Measurements from ENCODE around the gene ADAP1.

DNA sequence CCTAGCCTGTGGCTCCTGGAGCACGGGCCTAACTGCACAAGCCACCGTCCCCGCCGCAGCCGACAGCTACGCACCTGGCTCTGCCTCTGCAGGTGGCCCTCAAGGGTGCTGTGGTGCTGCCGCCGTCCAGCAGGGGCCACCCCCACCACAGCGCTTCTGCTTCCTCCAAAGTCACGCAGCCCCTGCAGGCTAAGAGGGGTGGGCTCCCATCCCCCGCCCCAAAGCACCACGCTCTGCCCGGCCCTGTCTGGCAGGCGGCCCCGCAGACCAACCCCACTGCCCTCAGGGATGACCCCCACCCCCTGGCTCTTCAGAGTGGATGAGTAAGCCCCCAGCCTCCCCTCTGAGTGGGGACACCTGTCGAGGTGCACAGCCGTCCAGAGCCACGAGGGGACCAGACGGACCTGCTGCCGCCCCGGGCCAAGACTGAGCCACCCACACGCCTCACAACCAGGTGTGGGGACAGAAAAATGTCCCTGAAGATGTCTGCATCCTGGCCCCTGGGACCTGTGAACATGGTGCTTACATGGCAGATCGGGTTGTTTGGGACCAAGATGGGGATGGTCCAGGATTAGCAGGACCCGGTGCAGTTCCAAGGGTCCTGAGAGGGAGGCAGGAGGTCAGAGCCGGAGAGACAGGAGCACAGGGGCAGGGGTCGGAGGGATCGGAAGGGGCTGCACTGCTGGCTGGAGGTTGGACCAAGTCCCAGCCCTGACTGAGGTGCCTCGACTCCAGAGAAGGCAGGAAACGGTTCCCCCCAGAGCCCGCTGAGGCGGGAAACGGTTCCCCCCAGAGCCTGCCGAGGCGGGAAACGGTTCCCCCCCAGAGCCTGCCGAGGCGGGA, 9.0 kb upstream of the ADAP1 start:
- TF ChIP-seq, protein P1, sequence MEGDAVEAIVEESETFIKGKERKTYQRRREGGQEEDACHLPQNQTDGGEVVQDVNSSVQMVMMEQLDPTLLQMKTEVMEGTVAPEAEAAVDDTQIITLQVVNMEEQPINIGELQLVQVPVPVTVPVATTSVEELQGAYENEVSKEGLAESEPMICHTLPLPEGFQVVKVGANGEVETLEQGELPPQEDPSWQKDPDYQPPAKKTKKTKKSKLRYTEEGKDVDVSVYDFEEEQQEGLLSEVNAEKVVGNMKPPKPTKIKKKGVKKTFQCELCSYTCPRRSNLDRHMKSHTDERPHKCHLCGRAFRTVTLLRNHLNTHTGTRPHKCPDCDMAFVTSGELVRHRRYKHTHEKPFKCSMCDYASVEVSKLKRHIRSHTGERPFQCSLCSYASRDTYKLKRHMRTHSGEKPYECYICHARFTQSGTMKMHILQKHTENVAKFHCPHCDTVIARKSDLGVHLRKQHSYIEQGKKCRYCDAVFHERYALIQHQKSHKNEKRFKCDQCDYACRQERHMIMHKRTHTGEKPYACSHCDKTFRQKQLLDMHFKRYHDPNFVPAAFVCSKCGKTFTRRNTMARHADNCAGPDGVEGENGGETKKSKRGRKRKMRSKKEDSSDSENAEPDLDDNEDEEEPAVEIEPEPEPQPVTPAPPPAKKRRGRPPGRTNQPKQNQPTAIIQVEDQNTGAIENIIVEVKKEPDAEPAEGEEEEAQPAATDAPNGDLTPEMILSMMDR (IDR thresholded peaks at IDR 0.05) = no peak
- TF ChIP-seq POLR2AphosphoS5 (IDR thresholded peaks at IDR 0.05) (no peak), POLR2A (IDR thresholded peaks at IDR 0.05) (no peak)

Measured in sigmoid colon (tissue), 4 donors.